ENCODE measurements around the gene HMG20A.

Gene HMG20A

GRCh38 chr15:77497942-77498361 is 77.3 kb downstream of the HMG20A start:
- no peak for DNase-seq (ENCODE audit: low read depth, low spot score)

GRCh38 chr15:77499087-77499760 is 78.5 kb downstream of the HMG20A start:
- DNase-seq (ENCODE audit: low read depth, low spot score) = no peak

GRCh38 chr15:77500989-77501388 is 80.3 kb downstream of the HMG20A start:
- no peak for DNase-seq (ENCODE audit: low read depth, low spot score)

GRCh38 chr15:77502379-77503095 is 81.8 kb downstream of the HMG20A start:
- DNase-seq (ENCODE audit: low read depth, low spot score) = no peak

GRCh38 chr15:77503240-77503639 is 82.6 kb downstream of the HMG20A start:
- DNase-seq (ENCODE audit: low read depth, low spot score) = no peak

- no peak for DNase-seq (ENCODE audit: low read depth, low spot score)
Measured at GRCh38 chr15:77503764-77504163, 83.1 kb downstream of the HMG20A start.

- DNase-seq (ENCODE audit: low read depth, low spot score) = no peak
Measured at GRCh38 chr15:77504306-77504705, 83.6 kb downstream of the HMG20A start.

- DNase-seq (ENCODE audit: low read depth, low spot score) = no peak
Measured at GRCh38 chr15:77504871-77505270, 84.2 kb downstream of the HMG20A start.

GRCh38 chr15:77505556-77505955 is 84.9 kb downstream of the HMG20A start:
- no peak for DNase-seq (ENCODE audit: low read depth, low spot score)

GRCh38 chr15:77506311-77507142 is 85.8 kb downstream of the HMG20A start:
- no peak for DNase-seq (ENCODE audit: low read depth, low spot score)

GRCh38 chr15:77507143-77507897 is 86.6 kb downstream of the HMG20A start:
- DNase-seq (ENCODE audit: low read depth, low spot score) = no peak

GRCh38 chr15:77507911-77508310 is 87.2 kb downstream of the HMG20A start:
- no peak for DNase-seq (ENCODE audit: low read depth, low spot score)

GRCh38 chr15:77508541-77509243 is 88.0 kb downstream of the HMG20A start:
- DNase-seq (ENCODE audit: low read depth, low spot score) = no peak

- no peak for DNase-seq (ENCODE audit: low read depth, low spot score)
Measured at GRCh38 chr15:77510066-77511057, 89.7 kb downstream of the HMG20A start.

GRCh38 chr15:77511869-77512268 is 91.2 kb downstream of the HMG20A start:
- no peak for DNase-seq (ENCODE audit: low read depth, low spot score)

GRCh38 chr15:77513226-77513625 is 92.5 kb downstream of the HMG20A start:
- no peak for DNase-seq (ENCODE audit: low read depth, low spot score)

- no peak for DNase-seq (ENCODE audit: low read depth, low spot score)
Measured at GRCh38 chr15:77514641-77515402, 94.1 kb downstream of the HMG20A start.

GRCh38 chr15:77515613-77516012 is 94.9 kb downstream of the HMG20A start:
- DNase-seq (ENCODE audit: low read depth, low spot score) = no peak

GRCh38 chr15:77516076-77516475 is 95.4 kb downstream of the HMG20A start:
- no peak for DNase-seq (ENCODE audit: low read depth, low spot score)
